Fibroblast of skin of right quadriceps (primary cell): Measurements from ENCODE around the gene PTPRN.
"Not testable (repeated sequence)": the region's sequence is repeated elsewhere in the genome, so short reads cannot be mapped to it uniquely, and the experiment has no call there.

Experiments
- DNase-seq: peaks from one replicate; pipeline ENCODE4 v3.0.0-alpha.2; 2013

The PTPRN gene

DNA sequence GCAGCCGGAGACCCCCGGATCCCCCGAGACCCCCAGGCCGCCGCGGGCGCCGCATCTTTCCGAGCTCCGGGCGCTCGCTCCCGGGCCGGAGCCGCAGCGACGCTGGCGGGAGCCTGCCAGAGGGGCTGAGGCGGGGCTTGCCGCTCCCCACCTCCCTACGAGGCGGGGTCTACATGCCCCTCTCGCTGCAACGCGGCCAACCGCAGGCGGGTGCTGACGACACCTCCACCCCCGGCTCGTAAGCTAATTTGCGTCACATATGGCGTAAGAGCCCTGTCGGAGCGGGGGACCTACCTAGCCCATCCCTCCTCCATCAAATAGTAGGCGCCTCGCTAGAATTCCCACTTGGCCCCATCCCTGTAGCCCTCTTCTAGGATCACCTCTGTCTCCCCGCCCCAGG is at the start of gene PTPRN:
Gene PTPRN, minus strand, starts transcription at position 124 of the 400 bp plus-strand sequence. Its CDS starts 69 bp downstream, at position 55.
- peak; percentile 89 for DNase-seq

DNA sequence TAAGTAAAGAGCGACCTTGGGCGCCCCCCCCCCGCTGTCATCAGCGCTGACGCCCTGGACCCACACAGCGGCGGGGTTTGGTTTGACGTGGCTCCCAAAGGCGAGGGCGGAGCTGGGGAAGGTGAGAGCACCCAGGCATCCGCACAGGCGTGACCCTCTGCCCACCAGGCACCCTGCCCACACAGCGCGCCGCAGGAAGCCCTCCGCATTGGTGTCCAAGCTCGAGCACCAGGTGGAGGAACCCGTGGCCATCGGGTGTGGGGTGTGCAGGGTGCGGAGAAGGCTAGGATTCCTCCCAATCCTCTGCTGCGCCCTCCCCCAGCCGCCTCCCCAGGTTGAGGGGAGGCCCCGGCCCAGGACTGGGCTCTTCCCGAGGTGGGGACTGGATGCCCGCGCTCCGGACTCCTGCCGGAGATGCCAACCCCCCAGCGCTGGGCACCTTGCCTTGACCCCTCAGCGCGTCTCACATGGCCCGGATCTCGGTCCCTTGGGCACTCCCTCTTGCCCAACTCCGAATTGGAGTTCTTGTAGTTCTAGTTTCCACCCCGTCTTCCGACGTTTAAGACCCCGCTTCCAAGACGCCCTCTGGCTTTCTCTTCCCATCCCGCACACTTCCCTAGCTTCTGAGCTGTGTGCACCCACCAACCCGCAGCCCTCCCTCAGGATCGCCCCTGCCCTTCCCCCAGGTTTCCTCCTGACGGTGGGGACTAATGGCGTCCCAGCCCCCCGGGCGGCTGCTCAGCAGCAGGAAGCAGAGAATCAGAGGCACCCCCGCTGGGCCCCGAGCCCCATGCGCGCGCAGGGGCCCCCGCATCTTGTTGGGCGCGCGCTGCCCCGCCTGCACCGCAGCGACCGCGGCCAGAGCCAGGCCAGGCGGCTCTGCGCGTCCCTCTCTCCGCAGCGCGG is 49.2 kb upstream of the PTPRN start:
- no peak for DNase-seq

DNA sequence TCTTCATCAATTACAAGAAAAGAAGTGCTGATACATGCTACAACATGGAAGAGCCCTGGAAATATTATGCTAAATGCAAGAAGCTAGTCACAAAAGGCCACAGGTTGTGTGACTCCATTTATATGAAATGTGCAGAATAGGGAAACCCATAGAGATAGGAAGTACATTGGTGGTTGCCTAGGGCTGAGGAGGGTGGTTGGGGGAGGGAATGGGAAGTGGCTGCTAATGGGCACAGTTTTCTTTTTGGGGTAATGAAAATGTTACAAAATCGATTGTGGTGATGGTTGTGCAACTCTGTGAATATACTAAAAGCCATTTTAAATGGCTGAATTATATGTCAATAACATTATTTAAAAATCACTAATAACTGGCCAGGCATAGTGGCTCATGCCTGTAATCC is 47.6 kb upstream of the PTPRN start:
- DNase-seq: no peak

- no peak for DNase-seq
Measured at GRCh38 chr2:219354582-219354981, 45.4 kb upstream of the PTPRN start.

GRCh38 chr2:219353129-219353528 is 43.9 kb upstream of the PTPRN start:
- no peak for DNase-seq

- DNase-seq: peak; percentile 72
Measured at GRCh38 chr2:219352448-219353023, 43.3 kb upstream of the PTPRN start.

- peak; percentile 96 for DNase-seq
Measured at GRCh38 chr2:219350710-219351221, 41.6 kb upstream of the PTPRN start.

- DNase-seq: no peak
Measured at GRCh38 chr2:219350215-219350614, 41.0 kb upstream of the PTPRN start.

DNA sequence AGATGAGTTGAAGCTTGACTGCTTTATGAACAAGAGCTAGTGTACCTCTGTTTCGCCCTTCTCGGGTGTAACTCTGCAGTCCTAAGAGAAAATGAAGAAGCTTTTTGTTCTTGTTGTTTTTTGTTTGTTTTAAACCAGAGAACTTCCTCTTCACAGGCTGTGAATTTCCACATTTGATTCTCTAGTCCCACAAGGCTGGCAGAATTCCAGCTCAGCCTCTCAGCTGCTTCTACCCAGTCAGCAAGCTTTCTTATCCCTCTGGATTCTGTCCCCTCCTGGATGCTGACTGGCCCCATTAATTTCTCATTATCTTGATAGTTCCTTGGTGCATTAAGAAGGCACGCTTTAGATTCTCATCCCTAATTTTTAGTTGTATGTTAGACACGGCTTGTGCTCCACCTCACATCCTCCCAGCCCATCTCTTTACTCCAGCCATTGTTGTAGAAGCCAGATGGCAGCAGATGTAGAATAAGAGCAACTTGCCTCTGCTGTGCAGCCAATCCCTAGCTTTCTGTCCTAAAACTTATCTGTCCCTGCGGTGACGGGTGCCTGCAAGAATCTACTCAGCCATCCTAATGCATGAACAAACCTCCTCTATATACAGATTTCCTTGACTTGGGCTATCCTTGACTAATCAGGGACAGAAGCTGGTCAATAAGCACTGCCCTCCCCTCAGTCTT is 35.7 kb upstream of the PTPRN start:
- peak; percentile 15 for DNase-seq

- DNase-seq: no peak
Measured at GRCh38 chr2:219335373-219335786, 26.2 kb upstream of the PTPRN start.

DNA sequence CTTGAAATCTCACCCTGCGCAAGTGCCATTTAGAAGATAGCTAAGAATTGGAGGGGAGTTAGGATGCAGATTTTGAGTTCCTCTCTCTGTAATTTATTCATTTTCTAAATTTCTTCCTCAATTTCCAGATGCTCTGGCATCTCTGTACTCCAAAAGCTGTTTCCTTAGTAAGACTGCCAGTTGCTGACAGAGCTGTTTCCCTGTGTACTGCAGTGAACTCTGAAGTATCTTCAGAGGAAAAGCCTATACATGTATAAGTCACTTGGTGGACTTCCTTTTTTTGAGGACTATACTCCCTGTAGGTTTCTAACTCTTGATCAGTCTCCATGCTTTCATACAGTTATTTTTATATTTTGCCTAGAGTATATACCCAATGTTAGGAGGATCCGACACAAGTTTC is 24.9 kb upstream of the PTPRN start:
- no peak for DNase-seq

- DNase-seq: no peak
Measured at GRCh38 chr2:219332542-219332941, 23.3 kb upstream of the PTPRN start, which contains the start of gene RESP18. Gene RESP18, minus strand, starts transcription at chr2:219332744.

- peak; percentile 18 for DNase-seq
Measured at GRCh38 chr2:219331560-219332213, 22.5 kb upstream of the PTPRN start.

DNA sequence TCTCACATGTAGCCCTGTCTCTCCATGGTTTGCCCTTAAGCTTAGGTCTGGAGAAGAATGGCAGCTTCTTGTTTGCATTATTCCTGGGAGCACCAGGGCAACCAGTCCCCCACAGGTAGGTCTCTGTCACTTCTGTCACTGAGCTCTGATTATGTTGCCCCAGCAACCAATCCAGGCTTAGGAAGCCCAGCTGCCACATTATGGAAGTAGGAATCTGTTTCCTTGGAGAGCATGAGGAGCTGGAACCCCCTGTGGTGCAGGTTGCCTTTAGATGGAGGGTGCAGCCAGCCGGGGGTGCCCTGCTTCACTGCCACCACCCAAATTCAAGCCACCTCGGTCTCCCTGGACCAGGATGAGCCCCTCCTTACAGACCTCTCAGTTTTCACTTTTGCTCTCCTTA is 18.5 kb upstream of the PTPRN start:
- DNase-seq: no peak

DNA sequence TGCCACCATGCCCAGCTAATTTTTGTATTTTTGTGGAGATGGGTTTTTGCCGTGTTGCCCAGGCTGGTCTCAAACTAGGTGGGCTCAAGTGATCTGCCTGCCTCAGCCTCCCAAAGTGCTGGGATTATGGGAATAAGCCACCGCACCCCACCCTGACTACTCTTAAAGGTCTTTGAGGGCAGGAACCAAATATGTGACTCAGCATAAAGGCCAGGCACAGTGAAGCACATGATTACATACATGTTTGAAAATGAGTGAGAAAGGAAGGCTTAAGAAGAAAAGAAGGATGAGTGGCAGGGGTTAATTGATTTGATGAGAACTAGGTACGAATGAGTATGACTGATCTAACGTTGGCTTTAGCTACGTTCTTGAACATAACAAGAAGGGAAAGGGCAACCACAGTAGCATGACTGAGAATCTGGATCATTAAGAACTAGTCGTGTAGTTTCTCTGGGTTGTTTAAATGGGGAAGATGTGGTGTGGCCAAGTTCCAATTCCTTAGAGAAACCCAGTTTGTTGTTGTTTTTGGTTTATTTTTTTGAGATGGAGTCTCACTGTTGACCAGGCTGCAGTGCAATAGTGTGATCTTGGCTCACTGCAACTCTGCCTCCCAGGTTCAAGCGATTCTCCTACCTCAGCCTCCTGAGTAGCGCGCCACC is 16.6 kb upstream of the PTPRN start:
- DNase-seq: no peak

DNA sequence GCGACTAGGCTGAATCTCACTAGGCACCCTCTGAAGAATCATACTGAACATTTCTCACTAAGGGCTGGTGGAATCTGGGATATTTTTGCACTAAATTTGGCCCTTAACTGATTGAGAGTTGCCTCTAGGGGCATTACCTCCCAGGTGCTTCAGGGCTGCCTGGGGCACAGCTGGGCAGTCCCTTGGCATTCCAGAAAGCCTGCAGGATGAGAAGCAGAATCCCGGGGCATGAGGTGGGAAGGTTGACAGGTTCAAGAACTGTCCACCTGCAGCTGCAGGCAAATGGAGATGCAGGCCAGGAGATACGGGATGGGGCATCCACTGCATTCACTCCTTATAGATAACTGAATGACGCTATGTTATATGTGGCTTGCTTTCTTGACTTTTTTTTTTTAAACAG is 15.9 kb upstream of the PTPRN start:
- no peak for DNase-seq

GRCh38 chr2:219323434-219323833 is 14.2 kb upstream of the PTPRN start:
- DNase-seq: no peak

GRCh38 chr2:219314804-219315468 is 5.7 kb upstream of the PTPRN start:
- peak; percentile 30 for DNase-seq

- DNase-seq: not testable (repeated sequence)
Measured at GRCh38 chr2:219312683-219313263, 3.6 kb upstream of the PTPRN start.

DNA sequence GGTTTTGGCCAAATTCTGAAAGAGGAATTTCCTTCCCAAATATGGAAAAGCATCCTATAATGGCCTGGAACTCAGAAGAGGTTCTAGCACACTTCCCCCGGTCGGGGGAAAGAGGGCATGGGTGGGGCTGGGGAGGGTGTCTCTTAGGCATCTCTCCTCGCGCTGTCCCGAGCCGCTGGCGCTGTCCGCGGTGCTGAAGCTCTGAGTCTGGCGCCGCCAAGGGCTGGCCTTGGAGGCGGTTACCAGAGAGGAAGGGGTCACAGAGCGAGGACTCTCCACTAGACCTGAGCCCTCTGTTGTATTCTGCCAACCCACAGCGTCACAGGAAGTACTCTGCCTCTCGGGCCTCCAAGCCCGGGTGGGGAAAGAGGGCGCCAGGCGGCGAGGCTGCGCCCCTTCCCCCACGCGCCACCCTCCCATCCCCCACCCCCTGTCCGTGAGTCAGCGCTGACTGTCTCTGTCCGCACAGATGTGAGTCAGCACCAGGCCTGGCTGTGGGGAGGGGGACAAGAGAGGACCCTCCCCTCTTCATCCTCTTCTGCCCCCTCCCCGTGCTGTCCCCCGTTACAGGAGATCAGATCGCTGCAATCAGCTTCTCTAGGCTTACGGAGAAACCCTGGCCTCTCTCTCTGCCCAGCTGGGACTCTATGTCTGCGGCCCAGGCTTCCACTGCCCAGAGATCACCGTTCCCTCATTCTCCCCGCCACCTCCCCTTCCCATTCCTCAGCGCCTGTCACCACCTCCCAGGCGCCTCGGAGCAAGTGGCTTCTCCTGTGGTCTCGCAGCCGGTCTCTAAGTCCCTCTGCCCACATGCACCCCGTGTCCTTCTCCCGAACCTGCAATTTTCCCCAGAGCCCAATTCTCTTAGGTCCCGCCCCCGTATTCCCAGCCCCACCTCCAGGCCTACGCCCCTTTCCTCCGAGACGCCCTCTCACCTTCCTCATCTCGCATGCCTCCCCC is 779 bp downstream of the PTPRN start:
- peak; percentile 89 for DNase-seq
